ENCODE results near the gene DEPDC5.

- TF ChIP-seq CTCF (conservative IDR thresholded peaks at IDR 0.05) = no peak
- no peak for TF ChIP-seq EZH2 (IDR thresholded peaks at IDR 0.05; ENCODE audit: low read depth)
Measured at GRCh38 chr22:31956360-31956759, 202.5 kb downstream of the DEPDC5 start.

Measured in PC-9 (cell line).